Measurements from ENCODE around the gene TAC4. TPM values are rescaled to one million over a fixed set of nuclear protein-coding genes. Genes with fewer than 3 reads are reported as not detected.

Gene TAC4
- total RNA-seq, 3 donors from 2014 or later (not counting 1 experiment from before 2014, with no cell fraction given) = not detected

DNA sequence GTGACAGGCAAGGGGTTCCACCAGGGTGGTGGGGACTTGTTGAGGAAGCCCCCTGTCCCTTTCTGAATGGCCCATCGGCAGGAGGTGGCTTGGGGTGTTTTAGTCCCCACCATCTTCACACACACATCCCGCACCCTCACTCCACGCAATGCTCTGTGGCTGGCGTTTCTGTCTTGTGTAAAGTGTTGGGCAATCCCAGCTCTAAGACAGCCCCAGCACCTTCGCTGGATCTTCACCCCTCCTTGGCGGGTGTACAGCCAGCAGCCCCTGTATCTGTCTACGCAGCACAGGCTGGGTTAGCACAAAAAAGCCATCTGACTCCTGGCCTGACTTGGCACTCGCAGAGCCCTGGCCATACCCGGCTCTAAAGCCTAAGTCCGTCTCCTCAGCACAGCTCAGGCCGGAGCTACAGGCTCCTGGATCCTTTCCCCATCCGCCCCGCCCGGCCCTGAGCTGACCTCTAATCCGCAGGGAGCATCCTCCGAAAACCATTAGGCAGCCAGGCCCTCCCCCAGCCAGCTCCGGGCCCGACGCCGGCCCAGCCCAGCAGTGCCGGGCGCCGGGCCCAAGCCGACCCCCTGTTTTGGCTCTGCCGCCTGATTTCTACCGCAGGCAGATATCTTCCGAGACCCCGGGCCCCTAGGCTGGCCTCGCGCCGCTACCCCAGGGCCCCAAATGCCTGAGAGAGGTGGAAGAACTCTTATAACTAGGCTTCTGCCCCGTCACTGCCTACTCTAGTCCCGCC, 42.4 kb upstream of the TAC4 start:
- intact Hi-C loops (cut with micrococcal nuclease) = no loop called here
- Histone ChIP-seq H3K27ac (ENCODE audit: low read length) (no peak overlapping the region), H3K36me3 (ENCODE audit: control insufficient read depth, insufficient read depth, low read length) (no peaks in the 10 kb centered on the region), H3K4me3 (ENCODE audit: low read length) (no peak overlapping the region), H3K9me3 (ENCODE audit: control insufficient read depth, insufficient read depth, low read length) (no peaks in the 10 kb centered on the region), H3K4me1 (ENCODE audit: control insufficient read depth, insufficient read depth, low read length) (no peaks in the 10 kb centered on the region), H3K27me3 (ENCODE audit: control insufficient read depth, insufficient read depth, low read length) (peaks cover 10% of the 10 kb centered on the region)
- 37% methylated on average over 31 of the region's 33 CpGs for WGBS (ENCODE audit: insufficient coverage)
- Mint-ChIP-seq H3K4me3 (no peak overlapping the region), H3K27ac (no peak overlapping the region), H3K9me3 (no peaks in the 10 kb centered on the region), H3K36me3 (no peaks in the 10 kb centered on the region), H3K27me3 (ENCODE audit: low read depth in 2 of 2) (peaks cover 38 to 46% of the 10 kb centered on the region in 2 donors), H3K4me1 (no peaks in the 10 kb centered on the region)
- TF ChIP-seq, protein P1, sequence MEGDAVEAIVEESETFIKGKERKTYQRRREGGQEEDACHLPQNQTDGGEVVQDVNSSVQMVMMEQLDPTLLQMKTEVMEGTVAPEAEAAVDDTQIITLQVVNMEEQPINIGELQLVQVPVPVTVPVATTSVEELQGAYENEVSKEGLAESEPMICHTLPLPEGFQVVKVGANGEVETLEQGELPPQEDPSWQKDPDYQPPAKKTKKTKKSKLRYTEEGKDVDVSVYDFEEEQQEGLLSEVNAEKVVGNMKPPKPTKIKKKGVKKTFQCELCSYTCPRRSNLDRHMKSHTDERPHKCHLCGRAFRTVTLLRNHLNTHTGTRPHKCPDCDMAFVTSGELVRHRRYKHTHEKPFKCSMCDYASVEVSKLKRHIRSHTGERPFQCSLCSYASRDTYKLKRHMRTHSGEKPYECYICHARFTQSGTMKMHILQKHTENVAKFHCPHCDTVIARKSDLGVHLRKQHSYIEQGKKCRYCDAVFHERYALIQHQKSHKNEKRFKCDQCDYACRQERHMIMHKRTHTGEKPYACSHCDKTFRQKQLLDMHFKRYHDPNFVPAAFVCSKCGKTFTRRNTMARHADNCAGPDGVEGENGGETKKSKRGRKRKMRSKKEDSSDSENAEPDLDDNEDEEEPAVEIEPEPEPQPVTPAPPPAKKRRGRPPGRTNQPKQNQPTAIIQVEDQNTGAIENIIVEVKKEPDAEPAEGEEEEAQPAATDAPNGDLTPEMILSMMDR (IDR thresholded peaks at IDR 0.05) = no peak
- DNase-seq (no peak), ATAC-seq (no peak)

DNA sequence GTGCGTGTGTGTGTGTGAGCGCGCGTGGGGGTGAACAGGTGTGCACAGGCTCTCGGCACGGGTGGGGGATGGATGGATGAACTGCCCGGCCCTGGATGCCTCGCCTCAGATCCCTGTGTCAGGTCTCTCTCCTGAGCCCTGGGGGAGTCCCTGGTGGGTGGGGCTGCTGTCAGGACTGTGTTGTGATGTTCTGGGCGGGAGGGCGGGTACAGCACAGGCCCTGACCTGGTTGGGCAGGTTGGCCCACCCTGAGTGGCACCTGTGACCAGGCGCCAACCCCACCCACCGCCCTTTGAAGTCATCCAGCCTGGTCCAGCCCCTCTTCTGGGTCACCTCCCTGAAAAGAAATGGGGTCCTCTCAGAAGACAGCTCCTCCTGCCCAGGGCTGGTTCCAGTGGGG, 41.6 kb upstream of the TAC4 start:
- no peaks in the 10 kb centered on the region for H3K4me1 ChIP-seq (ENCODE audit: control insufficient read depth, insufficient read depth, low read length)
- H3K36me3 Mint-ChIP-seq = no peaks in the 10 kb centered on the region
- DNase-seq = no peak
- WGBS (ENCODE audit: insufficient coverage) = 88% methylated on average over 12 of the region's 12 CpGs
- peaks cover 35 to 42% of the 10 kb centered on the region in 2 donors for H3K27me3 Mint-ChIP-seq (ENCODE audit: low read depth in 2 of 2)
- H3K27ac ChIP-seq (ENCODE audit: low read length) = no peak overlapping the region
- H3K4me3 ChIP-seq (ENCODE audit: low read length) = no peak overlapping the region
- TF ChIP-seq, protein P1 (IDR thresholded peaks at IDR 0.05) = no peak
- H3K36me3 ChIP-seq (ENCODE audit: control insufficient read depth, insufficient read depth, low read length) = no peaks in the 10 kb centered on the region
- no peaks in the 10 kb centered on the region for H3K4me1 Mint-ChIP-seq
- no peak overlapping the region for H3K4me3 Mint-ChIP-seq
- H3K9me3 ChIP-seq (ENCODE audit: control insufficient read depth, insufficient read depth, low read length) = no peaks in the 10 kb centered on the region
- no peaks in the 10 kb centered on the region for H3K9me3 Mint-ChIP-seq
- intact Hi-C loops (cut with micrococcal nuclease) = no loop called here
- no peak overlapping the region for H3K27ac Mint-ChIP-seq
- ATAC-seq = no peak
- H3K27me3 ChIP-seq (ENCODE audit: control insufficient read depth, insufficient read depth, low read length) = peaks cover 10% of the 10 kb centered on the region

DNA sequence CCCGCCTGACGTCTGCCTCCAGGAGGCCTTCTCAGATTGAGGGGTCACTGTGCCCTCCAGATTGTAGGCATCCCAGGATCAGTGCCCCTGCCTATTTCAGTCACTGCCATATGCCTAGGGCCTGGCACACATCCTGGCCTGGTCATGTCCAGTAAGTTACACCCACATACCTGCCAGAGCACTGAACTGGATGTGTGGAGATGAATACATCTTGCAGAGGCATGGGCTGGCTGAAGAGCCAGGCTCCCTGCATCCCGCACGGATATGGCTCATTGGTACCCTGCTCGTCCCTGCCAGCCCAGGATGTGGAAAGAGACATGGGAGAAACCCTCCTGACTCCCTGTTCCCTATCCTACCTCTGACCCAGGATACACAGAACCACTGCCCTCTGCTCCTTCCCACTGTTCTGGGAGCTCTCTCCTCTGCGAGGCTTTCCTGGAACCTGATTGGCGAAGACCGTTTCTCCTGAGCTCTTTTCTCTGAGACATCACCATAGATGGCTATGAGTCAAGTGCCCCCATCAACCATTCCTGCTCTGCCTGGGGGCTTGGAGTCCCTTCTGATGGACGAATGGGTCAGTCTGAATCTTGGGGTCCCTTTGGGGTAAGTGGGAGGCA, 40.0 kb upstream of the TAC4 start:
- no peak overlapping the region for H3K4me3 ChIP-seq (ENCODE audit: low read length)

More for the DNA sequence above, 40.0 kb upstream of the TAC4 start:
- TF ChIP-seq, protein P1 (IDR thresholded peaks at IDR 0.05) = no peak
- Mint-ChIP-seq H3K27ac (no peak overlapping the region), H3K27me3 (ENCODE audit: low read depth in 2 of 2) (peaks cover 31 to 37% of the 10 kb centered on the region in 2 donors), H3K4me3 (no peak overlapping the region), H3K9me3 (no peaks in the 10 kb centered on the region), H3K4me1 (no peaks in the 10 kb centered on the region), H3K36me3 (no peaks in the 10 kb centered on the region)
- Histone ChIP-seq H3K27ac (ENCODE audit: low read length) (no peak overlapping the region), H3K4me1 (ENCODE audit: control insufficient read depth, insufficient read depth, low read length) (no peaks in the 10 kb centered on the region), H3K27me3 (ENCODE audit: control insufficient read depth, insufficient read depth, low read length) (peaks cover 10% of the 10 kb centered on the region), H3K36me3 (ENCODE audit: control insufficient read depth, insufficient read depth, low read length) (no peaks in the 10 kb centered on the region), H3K9me3 (ENCODE audit: control insufficient read depth, insufficient read depth, low read length) (no peaks in the 10 kb centered on the region)
- no peak for ATAC-seq
- 83% methylated on average over 9 of the region's 9 CpGs for WGBS (ENCODE audit: insufficient coverage)
- intact Hi-C loops (cut with micrococcal nuclease) = no loop called here
- DNase-seq = no peak
